Activated CD8-positive, alpha-beta memory T cell treated with anti-CD3 and anti-CD28 coated beads, Interleukin-2, amount 50 U/mL, for 4 hours (primary cell): ENCODE measurements around the gene IL36RN.

Experiments
- DNase-seq: peaks from one replicate; pipeline ENCODE4 v3.0.0-alpha.2; 2020

Gene IL36RN

DNA sequence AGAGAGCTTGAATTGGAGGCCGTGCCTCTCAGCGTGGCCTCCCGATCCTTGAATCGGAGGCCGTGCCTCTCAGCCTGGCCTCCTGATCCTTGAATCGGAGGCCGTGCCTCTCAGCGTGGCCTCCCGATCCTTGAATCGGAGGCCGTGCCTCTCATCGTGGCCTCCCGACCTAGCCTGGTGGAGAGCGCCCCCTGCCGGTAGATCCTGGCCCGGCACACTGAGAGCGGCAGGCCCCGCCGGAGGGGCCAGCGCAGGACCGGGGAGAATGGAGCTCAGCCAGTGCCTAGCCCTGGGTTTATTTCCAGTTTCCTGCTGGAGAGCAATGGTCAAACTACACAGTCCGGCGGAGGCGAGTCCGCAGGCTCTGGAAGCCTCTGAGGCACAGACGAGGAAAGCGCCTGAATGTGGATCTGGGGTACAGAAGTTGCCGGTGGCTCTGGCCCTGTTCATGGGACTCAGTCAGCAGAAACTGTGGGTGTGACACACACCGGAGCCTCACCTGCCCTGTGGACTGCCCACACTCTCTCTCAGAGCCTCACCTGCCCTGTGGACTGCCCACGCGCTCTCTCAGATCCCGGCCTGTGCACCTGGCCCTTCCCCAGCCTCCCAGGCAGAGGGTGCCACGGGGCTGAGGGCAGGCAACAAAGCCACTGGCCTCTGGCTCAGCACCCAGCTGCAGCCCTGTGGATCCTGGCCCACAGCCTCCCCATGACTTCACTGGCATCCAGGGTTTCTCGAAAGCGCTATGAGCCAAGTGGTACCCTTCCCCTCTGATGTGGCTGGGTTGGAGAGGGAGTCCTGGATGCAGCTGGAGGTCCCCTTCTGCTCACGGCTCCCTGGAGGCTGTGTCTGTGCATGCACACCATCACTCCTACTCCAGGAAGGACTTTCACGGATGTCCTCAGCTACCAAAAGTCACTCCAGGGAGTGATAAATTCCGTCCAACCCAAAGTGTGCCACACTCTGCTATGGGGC lies 7.8 kb upstream of the IL36RN start:
- no peak for DNase-seq

DNA sequence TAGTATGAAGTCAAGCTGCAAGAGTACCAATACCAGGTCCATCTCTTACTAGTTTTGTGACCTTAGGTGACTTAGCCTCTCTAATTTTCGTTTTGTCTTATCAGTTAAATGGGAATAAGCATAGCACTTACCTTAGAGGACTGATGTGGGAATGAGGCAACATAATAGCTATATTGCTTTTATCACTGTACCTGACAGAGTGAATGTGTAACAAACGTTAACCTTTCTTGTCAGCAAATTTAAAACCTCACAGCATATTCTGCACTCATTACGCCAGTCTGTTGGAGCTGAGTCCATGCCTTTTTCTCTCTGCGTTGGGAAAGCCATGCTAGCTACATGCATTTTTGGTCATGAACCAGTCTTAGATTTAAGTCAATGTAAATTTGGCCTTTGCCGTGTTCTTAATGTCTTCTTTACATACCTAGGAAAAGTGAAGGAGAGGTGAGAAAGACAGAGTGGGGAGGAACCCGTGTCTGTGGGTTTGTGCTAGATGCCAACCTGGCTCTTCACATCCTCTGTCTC lies 6.5 kb upstream of the IL36RN start, which contains the start of gene IL36B:
Gene IL36B, minus strand, starts transcription at position 472 of the 522 bp plus-strand sequence.
- DNase-seq: no peak

DNA sequence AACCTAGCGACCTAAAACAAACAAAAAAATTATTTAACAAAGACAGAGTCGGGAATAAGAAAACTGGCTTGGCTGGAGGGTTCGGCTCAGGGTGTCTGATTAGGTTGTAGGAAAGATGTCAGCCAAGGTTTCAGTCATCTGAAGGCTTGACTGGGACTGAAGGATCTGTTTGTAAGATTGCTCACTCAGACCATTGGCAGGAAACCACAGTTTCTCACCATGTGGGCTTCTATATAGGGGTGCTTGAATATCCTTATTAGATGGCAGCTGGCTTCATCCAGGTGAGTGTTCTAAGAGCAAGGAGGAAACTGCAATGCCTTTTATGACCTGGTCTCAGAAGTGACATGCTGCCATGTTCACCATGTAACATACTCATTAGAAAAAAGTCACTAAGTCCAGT lies 5.3 kb upstream of the IL36RN start:
- DNase-seq: no peak

DNA sequence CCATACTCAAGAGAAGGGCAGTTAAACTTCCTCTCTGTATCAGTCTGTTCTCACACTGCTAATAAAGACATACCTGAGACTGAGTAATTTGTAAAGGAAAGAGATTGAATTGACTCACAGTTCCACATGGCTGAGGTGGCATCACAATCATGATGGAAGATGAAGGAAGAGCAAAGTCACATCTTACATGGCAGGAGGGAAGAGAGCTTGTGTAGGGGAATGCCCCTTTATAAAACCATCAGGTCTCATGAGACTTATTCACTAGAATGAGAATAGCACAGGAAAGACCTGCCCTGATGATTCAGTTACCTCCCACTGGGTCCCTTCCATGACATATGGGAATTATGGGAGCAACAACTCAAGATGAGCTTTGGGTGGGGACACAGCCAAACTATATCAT lies 4.9 kb upstream of the IL36RN start:
- no peak for DNase-seq

- no peak for DNase-seq
These were observed 2.5 kb upstream of the IL36RN start for GRCh38 chr2:113056521-113056920.

DNA sequence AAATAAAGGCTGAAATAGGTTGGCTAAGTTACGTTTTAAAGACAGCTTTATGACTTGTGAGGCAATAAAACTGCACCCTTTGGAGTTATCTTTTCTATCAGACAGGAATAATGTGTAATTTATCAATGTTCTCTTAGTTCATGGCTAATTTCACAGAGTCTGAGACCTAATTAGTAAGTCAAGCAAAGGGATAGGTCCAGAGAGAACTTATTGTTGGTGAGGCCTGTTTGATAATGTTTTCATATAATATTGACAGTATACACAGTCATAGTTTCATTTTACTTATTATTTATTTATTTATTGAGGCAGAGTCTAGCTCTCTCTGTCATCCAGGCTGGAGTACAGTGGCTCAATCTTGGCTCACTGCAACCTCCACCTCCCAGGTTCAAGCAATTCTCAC lies 1.9 kb upstream of the IL36RN start:
- DNase-seq: no peak

DNA sequence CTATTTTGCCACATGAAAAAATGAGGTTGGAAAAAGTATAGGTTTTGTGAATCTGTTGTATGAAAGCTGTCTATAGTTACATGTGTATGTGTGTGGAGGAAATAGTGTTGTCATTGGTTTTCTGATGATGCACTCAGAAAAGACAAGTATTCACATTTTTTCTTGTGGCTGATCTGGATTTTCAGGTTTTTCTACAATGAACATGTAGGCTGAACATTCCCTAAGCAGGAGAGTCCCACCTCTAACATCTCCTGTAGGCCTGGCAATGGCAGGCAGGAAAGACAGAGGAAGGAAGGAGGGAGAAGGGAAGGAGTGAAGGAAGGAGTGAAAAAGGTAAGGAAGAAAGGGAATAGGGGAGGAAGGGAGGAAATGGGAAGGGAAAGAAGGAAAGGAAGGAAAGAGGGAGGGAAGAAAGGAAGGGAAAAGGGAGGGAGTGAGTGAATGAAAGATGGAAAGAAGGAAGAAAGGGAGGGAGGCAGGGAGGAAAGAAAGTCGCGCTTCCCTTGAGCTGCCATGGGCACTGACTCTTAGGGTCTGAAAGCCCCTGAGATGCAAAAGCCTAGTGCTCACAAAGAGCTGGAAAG lies 495 bp upstream of the IL36RN start:
- DNase-seq: no peak

DNA sequence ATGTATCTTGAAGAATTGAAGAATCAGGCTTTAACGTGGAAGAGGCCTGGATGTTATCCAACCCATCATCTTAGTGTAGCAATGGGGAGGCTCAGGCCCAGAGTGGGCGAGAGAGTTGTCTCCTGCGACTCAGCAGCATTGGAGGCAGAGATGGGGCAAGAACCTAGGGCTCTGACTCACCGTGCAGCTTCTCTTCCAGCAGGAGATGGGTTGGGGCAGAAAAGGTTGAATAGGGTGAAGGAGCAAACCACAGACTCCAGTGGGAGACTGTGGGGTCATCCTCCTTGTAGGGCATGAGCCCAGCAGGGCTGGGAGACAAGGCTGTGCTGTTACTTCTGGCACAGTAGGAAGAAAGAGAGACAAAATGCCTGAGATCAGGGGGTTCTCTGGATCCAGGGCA lies 1.4 kb downstream of the IL36RN start:
- DNase-seq: no peak

- no peak for DNase-seq
These were observed 1.8 kb downstream of the IL36RN start for GRCh38 chr2:113060796-113061195.

GRCh38 chr2:113061241-113061640 lies 2.2 kb downstream of the IL36RN start:
- no peak for DNase-seq

DNA sequence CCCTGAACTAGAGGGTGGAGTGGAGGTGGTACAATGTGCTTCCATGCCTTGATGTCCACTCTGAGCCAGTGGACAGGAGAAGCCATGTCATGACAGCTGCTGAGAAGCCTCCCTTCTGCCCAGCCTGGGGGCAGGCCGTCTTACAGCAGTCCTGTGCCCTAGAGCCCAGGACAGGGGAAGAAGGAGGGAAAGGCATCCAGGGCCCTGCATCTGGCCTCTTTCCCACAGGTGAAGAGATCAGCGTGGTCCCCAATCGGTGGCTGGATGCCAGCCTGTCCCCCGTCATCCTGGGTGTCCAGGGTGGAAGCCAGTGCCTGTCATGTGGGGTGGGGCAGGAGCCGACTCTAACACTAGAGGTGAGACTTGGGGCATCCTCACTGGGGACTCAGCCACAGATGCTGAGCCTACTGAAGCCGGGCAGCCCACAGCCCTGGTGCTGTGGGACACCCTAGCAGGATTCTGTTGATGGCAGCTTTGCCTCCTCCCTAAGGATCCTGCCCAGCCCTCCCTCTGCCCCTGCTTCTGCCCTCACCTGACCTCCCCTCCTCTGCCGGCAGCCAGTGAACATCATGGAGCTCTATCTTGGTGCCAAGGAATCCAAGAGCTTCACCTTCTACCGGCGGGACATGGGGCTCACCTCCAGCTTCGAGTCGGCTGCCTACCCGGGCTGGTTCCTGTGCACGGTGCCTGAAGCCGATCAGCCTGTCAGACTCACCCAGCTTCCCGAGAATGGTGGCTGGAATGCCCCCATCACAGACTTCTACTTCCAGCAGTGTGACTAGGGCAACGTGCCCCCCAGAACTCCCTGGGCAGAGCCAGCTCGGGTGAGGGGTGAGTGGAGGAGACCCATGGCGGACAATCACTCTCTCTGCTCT lies 3.1 kb downstream of the IL36RN start:
- no peak for DNase-seq

GRCh38 chr2:113064281-113064680 lies 5.3 kb downstream of the IL36RN start:
- DNase-seq: no peak

- DNase-seq: no peak
These were observed 5.9 kb downstream of the IL36RN start for GRCh38 chr2:113064898-113065297.

GRCh38 chr2:113067681-113068080 lies 8.7 kb downstream of the IL36RN start, which contains the start of gene IL1F10:
Gene IL1F10 (plus strand): TSS chr2:113067970. CDS start chr2:113072739, 4,769 bp downstream.
- DNase-seq: no peak

- no peak for DNase-seq
These were observed 9.3 kb downstream of the IL36RN start for GRCh38 chr2:113068249-113068648.

- no peak for DNase-seq
These were observed 9.9 kb downstream of the IL36RN start for GRCh38 chr2:113068706-113069485.

DNA sequence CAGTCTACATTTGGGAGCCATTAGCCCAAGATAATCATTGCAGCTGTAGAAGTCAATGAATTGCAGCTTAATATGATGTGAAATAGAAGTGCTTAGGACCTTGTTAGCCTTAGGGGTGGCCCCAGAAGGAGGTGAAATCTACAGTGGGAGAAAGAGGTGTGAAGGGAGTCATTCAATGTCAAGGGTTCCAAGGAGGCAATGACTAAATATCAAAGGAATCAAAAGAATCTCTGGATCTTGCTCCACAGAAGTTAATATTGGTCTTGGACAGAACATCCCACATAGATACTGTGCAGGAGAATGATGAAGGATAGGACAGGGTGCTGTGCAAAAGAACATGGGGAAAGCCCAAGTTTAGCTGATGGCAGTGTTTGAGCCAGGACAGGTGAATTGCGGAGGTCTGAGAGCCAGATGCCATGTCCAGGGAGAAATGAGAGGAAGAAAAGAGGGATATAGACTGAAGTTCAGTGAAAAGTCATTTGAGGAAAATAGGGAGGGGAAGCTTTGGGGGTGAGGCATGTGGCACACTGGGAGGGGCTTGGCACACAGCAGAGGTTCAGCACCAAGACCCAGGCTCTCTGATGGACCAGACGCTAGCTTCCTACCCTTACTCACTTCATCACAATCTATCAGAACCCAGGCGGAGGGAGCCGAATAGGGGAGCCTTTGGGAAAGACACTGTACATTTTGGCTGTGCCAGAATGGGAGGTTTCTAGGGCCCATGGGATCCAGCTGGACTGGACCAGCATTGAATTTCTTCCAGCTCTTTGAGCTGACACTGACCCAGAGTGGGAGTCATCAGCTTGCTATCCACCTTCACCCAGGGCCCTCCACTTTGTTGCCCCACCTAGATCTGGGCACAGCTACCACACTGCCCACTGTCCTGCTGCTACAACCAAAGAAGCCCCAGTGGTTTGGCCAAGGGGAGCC lies 10.9 kb downstream of the IL36RN start:
- no peak for DNase-seq

DNA sequence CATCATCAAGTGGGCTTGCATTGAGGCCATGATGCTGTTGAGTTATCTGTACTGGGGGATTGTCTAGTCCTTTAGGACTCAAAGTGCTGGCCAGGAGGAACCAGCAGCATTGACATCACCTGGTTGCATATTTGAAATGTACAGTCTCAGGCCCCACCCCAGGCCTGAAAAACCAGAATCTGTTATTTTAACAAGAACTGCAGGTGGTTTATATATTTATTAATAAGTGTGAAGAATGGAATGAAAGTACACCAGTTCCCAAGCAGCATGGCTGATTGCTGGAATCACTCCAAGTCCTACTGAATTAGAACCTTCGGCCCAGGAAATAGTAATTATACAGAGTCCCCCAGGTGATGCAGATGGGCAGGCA lies 11.6 kb downstream of the IL36RN start:
- DNase-seq: no peak

- no peak for DNase-seq
These were observed 13.6 kb downstream of the IL36RN start for GRCh38 chr2:113072584-113072983.

- no peak for DNase-seq
These were observed 14.4 kb downstream of the IL36RN start for GRCh38 chr2:113073325-113073834.

- DNase-seq: no peak
These were observed 16.0 kb downstream of the IL36RN start for GRCh38 chr2:113075030-113075429.
